GM21529 (cell line): ENCODE results near the gene SRSF12.

Experiments used
- ATAC-seq: cut with Tn5 transposase; IDR thresholded peaks from one replicate; pipeline ENCODE4 v1.9.1; 2021; ENCODE audit not compliant: unreplicated experiment

SRSF12 gene

GRCh38 chr6:89117211-89118108 lies at the start of gene SRSF12:
Gene SRSF12 (minus strand): TSS chr6:89118071. CDS start chr6:89117887, 184 bp downstream.
- peak; percentile 85 for ATAC-seq

GRCh38 chr6:89162047-89162371 lies 44.1 kb upstream of the SRSF12 start:
- ATAC-seq: no peak

- no peak for ATAC-seq
Measured at GRCh38 chr6:89161326-89162046, 43.6 kb upstream of the SRSF12 start.

- ATAC-seq: no peak
Measured at GRCh38 chr6:89160331-89161092, 42.6 kb upstream of the SRSF12 start.

GRCh38 chr6:89154131-89154530 lies 36.3 kb upstream of the SRSF12 start:
- no peak for ATAC-seq

- no peak for ATAC-seq
Measured at GRCh38 chr6:89148016-89148750, 30.3 kb upstream of the SRSF12 start.

- ATAC-seq: peak; percentile 39
Measured at GRCh38 chr6:89146718-89147700, 29.1 kb upstream of the SRSF12 start.

GRCh38 chr6:89145956-89146717 lies 28.3 kb upstream of the SRSF12 start, which contains the start of gene PM20D2:
Gene PM20D2 (plus strand): TSS chr6:89146055. CDS start chr6:89146145, 90 bp downstream.
- ATAC-seq: peak; percentile 72

- ATAC-seq: peak; percentile 67
Measured at GRCh38 chr6:89145091-89145955, 27.5 kb upstream of the SRSF12 start.

- ATAC-seq: peak; percentile 21
Measured at GRCh38 chr6:89144354-89144906, 26.6 kb upstream of the SRSF12 start.

- no peak for ATAC-seq
Measured at GRCh38 chr6:89140347-89141156, 22.7 kb upstream of the SRSF12 start.

GRCh38 chr6:89139509-89140346 lies 21.9 kb upstream of the SRSF12 start:
- no peak for ATAC-seq

- no peak for ATAC-seq
Measured at GRCh38 chr6:89138173-89138572, 20.3 kb upstream of the SRSF12 start.

GRCh38 chr6:89134723-89135122 lies 16.9 kb upstream of the SRSF12 start:
- ATAC-seq: no peak

- ATAC-seq: no peak
Measured at GRCh38 chr6:89133981-89134380, 16.1 kb upstream of the SRSF12 start.

GRCh38 chr6:89132057-89132456 lies 14.2 kb upstream of the SRSF12 start:
- no peak for ATAC-seq
